OCI-LY1 (cell line): ENCODE results near the gene MINDY4.

ENCODE experiments used
- H2AFZ ChIP-seq: fragments of 200-600 bp; sonication (generic), shearing (Covaris generic); 2 replicates; pipeline ENCODE4 v1.6.0; 2014; ENCODE audit warnings: antibody characterized with exemption, mild to moderate bottlenecking, low read length
- H3F3A ChIP-seq: fragments of 200-600 bp; sonication (generic), shearing (Covaris generic); 2 replicates; pipeline ENCODE4 v1.6.0; 2014; ENCODE audit warnings: mild to moderate bottlenecking, antibody characterized with exemption, low read length, moderate library complexity; ENCODE audit not compliant: insufficient read depth
- H3K27ac ChIP-seq: fragments of 200-600 bp; sonication (generic); 2 replicates; pipeline ENCODE4 v1.5.1; 2014; ENCODE audit warnings: low read length, mixed run types, mild to moderate bottlenecking, low read depth; ENCODE audit not compliant: poor library complexity, severe bottlenecking
- H3K27me3 ChIP-seq: fragments of 200-600 bp; sonication (generic); 2 replicates; pipeline ENCODE4 v1.6.0; 2014; ENCODE audit warnings: antibody characterized with exemption, mild to moderate bottlenecking, low read length, moderate library complexity; ENCODE audit not compliant: insufficient read depth
- H3K36me3 ChIP-seq: fragments of 200-600 bp; sonication (generic); 2 replicates; pipeline ENCODE4 v1.6.1; 2014; ENCODE audit warnings: mild to moderate bottlenecking, antibody characterized with exemption, low read length, moderate library complexity, mixed read lengths; ENCODE audit not compliant: insufficient read depth
- H3K4me1 ChIP-seq: fragments of 200-600 bp; sonication (generic); 2 replicates; pipeline ENCODE4 v1.5.1; 2014; ENCODE audit warnings: mild to moderate bottlenecking, low read length, moderate library complexity; ENCODE audit not compliant: insufficient read depth, severe bottlenecking
- H3K4me2 ChIP-seq: fragments of 200-600 bp; sonication (generic), shearing (Covaris generic); 2 replicates; pipeline ENCODE4 v1.6.1; 2014; ENCODE audit warnings: low read length
- H3K4me3 ChIP-seq: fragments of 200-600 bp; sonication (generic); 2 replicates; pipeline ENCODE4 v1.5.1; 2014; ENCODE audit warnings: low read length, low read depth, mild to moderate bottlenecking, mixed read lengths; ENCODE audit not compliant: poor library complexity, severe bottlenecking
- H3K79me2 ChIP-seq: fragments of 200-600 bp; shearing (Covaris generic); 2 replicates; pipeline ENCODE4 v1.6.1; 2016; ENCODE audit warnings: mixed run types, low read length, mixed read lengths; ENCODE audit not compliant: insufficient read depth
- H3K9ac ChIP-seq: fragments of 200-600 bp; sonication (generic), shearing (Covaris generic); 2 replicates; pipeline ENCODE4 v1.6.1; 2014; ENCODE audit warnings: mild to moderate bottlenecking, low read length, mixed read lengths
- H3K9me2 ChIP-seq: fragments of 200-600 bp; sonication (generic), shearing (Covaris generic); 2 replicates; pipeline ENCODE4 v1.6.1; 2014; ENCODE audit warnings: low read depth, mild to moderate bottlenecking, low read length, mixed read lengths
- H3K9me3 ChIP-seq: fragments of 200-600 bp; shearing (Covaris generic); 2 replicates; pipeline ENCODE4 v1.6.1; 2014; ENCODE audit warnings: low read length, mixed read lengths
- H4K20me1 ChIP-seq: fragments of 200-600 bp; sonication (generic), shearing (Covaris generic); 2 replicates; pipeline ENCODE4 v1.6.0; 2016; ENCODE audit warnings: mild to moderate bottlenecking, low read length; ENCODE audit not compliant: insufficient read depth
- EZH2 ChIP-seq: fragments of 200-600 bp; sonication (generic), shearing (Covaris generic); IDR thresholded peaks from 2 replicates; pipeline ENCODE4 v1.8.0; 2017; ENCODE audit warnings: borderline replicate concordance, mixed run types, mild to moderate bottlenecking, antibody characterized with exemption, low read length, moderate library complexity, mixed read lengths
- TF ChIP-seq, protein P1 (sequence below): fragments of 200-600 bp; sonication (generic), shearing (Covaris generic); IDR thresholded peaks from 2 replicates; pipeline ENCODE4 v1.5.1; 2017; ENCODE audit warnings: mild to moderate bottlenecking, antibody characterized with exemption, low read length, moderate library complexity, mixed read lengths

The MINDY4 gene

GRCh38 chr7:30789334-30789711 lies 18.1 kb downstream of the MINDY4 start:
- Histone ChIP-seq H3K36me3 (no peaks in the 10 kb centered on the region), H3K4me3 (no peak overlapping the region), H3K9ac (no peak overlapping the region), H3K27ac (no peak overlapping the region), H4K20me1 (no peaks in the 10 kb centered on the region), H3K4me2 (no peak overlapping the region), H3K9me2 (no peaks in the 10 kb centered on the region), H2AFZ (no peak overlapping the region), H3K79me2 (no peaks in the 10 kb centered on the region), H3F3A (no peaks in the 10 kb centered on the region), H3K27me3 (no peaks in the 10 kb centered on the region), H3K4me1 (no peaks in the 10 kb centered on the region), H3K9me3 (no peaks in the 10 kb centered on the region)
- TF ChIP-seq, protein P1, sequence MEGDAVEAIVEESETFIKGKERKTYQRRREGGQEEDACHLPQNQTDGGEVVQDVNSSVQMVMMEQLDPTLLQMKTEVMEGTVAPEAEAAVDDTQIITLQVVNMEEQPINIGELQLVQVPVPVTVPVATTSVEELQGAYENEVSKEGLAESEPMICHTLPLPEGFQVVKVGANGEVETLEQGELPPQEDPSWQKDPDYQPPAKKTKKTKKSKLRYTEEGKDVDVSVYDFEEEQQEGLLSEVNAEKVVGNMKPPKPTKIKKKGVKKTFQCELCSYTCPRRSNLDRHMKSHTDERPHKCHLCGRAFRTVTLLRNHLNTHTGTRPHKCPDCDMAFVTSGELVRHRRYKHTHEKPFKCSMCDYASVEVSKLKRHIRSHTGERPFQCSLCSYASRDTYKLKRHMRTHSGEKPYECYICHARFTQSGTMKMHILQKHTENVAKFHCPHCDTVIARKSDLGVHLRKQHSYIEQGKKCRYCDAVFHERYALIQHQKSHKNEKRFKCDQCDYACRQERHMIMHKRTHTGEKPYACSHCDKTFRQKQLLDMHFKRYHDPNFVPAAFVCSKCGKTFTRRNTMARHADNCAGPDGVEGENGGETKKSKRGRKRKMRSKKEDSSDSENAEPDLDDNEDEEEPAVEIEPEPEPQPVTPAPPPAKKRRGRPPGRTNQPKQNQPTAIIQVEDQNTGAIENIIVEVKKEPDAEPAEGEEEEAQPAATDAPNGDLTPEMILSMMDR, result no peak
- TF ChIP-seq EZH2, result no peak

- Histone ChIP-seq H3K9me2 (no peaks in the 10 kb centered on the region), H4K20me1 (no peaks in the 10 kb centered on the region), H3K4me1 (no peaks in the 10 kb centered on the region), H3K9me3 (no peaks in the 10 kb centered on the region), H3K9ac (no peak overlapping the region), H3K79me2 (no peaks in the 10 kb centered on the region), H3K4me3 (no peak overlapping the region), H3K36me3 (no peaks in the 10 kb centered on the region), H2AFZ (no peak overlapping the region), H3K27me3 (no peaks in the 10 kb centered on the region), H3K4me2 (no peak overlapping the region), H3K27ac (no peak overlapping the region), H3F3A (no peaks in the 10 kb centered on the region)
- no peak for TF ChIP-seq EZH2
These were observed 19.1 kb downstream of the MINDY4 start for GRCh38 chr7:30790356-30790755.

GRCh38 chr7:30791114-30791513 lies 19.9 kb downstream of the MINDY4 start:
- H3K36me3 ChIP-seq, result no peaks in the 10 kb centered on the region
- TF ChIP-seq EZH2, result no peak

DNA sequence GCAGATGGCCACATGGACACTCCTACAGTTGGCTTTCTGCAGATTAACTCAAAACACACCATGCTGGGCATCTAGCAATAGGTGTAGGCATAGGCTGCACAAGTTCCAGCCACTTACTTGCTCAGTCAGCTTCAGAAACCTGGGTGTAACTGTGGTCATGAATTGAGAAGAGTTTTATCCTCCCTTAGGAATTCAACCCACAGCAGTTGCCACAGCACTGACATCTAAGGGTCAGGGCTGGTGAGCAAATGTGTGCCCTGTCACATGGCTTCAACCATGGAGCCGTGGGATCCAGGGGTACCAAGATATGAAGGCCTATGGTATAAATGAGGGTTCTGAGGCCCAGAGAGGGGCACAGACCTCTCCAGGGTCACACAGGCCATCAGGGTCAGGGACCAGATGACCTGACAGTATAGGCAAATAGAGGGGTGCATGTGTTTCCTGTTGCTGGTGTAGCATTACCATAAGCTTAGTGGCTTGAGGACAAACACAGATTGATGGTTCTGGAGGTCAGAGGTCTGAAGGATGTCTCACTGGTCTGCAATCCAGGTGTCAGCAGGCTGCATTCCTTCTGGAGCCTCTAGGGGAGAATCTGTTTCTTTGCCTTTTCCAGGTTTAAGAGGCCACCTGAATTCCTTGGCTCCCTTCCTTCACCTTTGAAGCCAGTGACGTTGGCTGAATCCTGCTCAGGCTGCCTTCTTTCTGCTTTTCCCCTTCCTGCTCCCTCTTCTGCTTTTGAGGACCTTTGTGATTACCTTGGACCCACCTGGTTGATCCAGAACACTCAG lies 24.1 kb downstream of the MINDY4 start:
- no peaks in the 10 kb centered on the region for H4K20me1 ChIP-seq
- no peak overlapping the region for H2AFZ ChIP-seq
- H3K27ac ChIP-seq, result no peak overlapping the region
- no peaks in the 10 kb centered on the region for H3K36me3 ChIP-seq
- no peaks in the 10 kb centered on the region for H3K9me2 ChIP-seq
- no peaks in the 10 kb centered on the region for H3K4me1 ChIP-seq
- no peaks in the 10 kb centered on the region for H3K27me3 ChIP-seq
- no peaks in the 10 kb centered on the region for H3K79me2 ChIP-seq
- no peaks in the 10 kb centered on the region for H3F3A ChIP-seq
- H3K4me2 ChIP-seq, result no peak overlapping the region
- no peaks in the 10 kb centered on the region for H3K9me3 ChIP-seq
- H3K9ac ChIP-seq, result no peak overlapping the region
- H3K4me3 ChIP-seq, result no peak overlapping the region
- TF ChIP-seq EZH2, result no peak

More at GRCh38 chr7:30791114-30791513, 19.9 kb downstream of the MINDY4 start:
- Histone ChIP-seq H3K79me2 (no peaks in the 10 kb centered on the region), H3K4me2 (no peak overlapping the region), H3K9ac (no peak overlapping the region), H3K4me3 (no peak overlapping the region), H3K27ac (no peak overlapping the region), H3F3A (no peaks in the 10 kb centered on the region), H3K9me3 (no peaks in the 10 kb centered on the region), H3K27me3 (no peaks in the 10 kb centered on the region), H2AFZ (no peak overlapping the region), H3K9me2 (no peaks in the 10 kb centered on the region), H4K20me1 (no peaks in the 10 kb centered on the region), H3K4me1 (no peaks in the 10 kb centered on the region)
